Effector memory CD8-positive, alpha-beta T cell (primary cell): ENCODE results near the gene RBFOX1.

ENCODE experiments used
- ATAC-seq: fragments of 150-1000 bp; cut with Tn5 transposase; replicated peaks from 2 replicates; pipeline ENCODE4 v1.10.0; 2021; ENCODE audit warnings: mild to moderate bottlenecking, moderate library complexity
- DNase-seq, 3 experiments: peaks; one replicate each; pipeline ENCODE4 v3.0.0; 2021
- H3K27ac Mint-ChIP-seq, 2 donors: one replicate each; pipeline ENCODE4 v1.8.0; 2022; ENCODE audit warnings: mild to moderate bottlenecking in 2 of 2, mixed read lengths in 2 of 2, moderate library complexity in 2 of 2
- H3K27me3 Mint-ChIP-seq, 2 donors: one replicate each; pipeline ENCODE4 v1.8.0; 2022; ENCODE audit warnings: mixed read lengths in 2 of 2
- H3K36me3 Mint-ChIP-seq: one replicate; pipeline ENCODE4 v1.8.0; 2022; ENCODE audit warnings: mild to moderate bottlenecking, moderate library complexity, mixed read lengths; ENCODE audit not compliant: insufficient read depth
- H3K4me1 Mint-ChIP-seq, 2 donors: one replicate each; pipeline ENCODE4 v1.8.0; 2022; ENCODE audit warnings: low read depth in 2 of 2, mixed read lengths in 2 of 2
- H3K4me3 Mint-ChIP-seq, 2 donors: one replicate each; pipeline ENCODE4 v1.8.0; 2022; ENCODE audit warnings: mild to moderate bottlenecking in 2 of 2, mixed read lengths in 2 of 2, moderate library complexity in 2 of 2
- H3K9me3 Mint-ChIP-seq, 2 donors: one replicate each; pipeline ENCODE4 v1.8.0; 2022; ENCODE audit warnings: mixed read lengths in 2 of 2

The RBFOX1 gene

DNA sequence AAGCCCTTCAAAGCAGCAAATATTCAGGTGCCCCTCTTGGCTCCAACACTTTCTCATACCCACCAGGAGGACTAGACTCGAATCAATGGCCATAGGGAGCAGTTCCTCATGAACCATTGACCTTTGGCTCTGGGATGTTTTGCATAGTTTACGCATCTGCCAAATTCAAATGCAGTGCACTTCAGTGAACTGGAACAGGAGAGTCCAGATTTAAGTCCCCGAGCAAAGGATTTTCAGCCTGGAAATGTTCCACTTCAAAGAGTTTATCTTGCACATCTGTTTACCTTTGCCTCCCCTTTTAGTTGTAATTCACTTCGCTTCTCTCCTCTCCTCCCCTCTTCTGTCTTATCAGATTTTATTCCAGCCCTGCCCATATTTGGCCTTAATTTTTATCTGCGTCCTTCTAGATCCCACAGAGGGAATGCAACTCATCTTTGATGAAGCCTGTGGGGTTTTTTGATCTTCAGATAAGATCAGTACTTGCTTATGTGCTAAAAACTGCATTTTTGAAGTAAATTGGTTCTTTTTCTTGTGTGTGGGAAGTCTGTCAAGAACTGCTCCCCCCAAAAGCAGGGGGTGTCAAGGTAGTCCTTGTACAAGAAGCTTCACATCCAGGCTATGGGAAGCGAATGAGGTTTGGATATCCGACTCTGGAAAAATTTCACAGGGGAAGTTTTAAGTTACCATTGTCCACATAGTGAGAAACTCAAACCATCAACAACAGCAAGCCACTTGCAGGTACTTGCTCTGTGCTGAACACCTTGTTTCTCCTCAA, 281.6 kb downstream of the RBFOX1 start:
- Mint-ChIP-seq H3K36me3 (no peaks in the 10 kb centered on the region), H3K9me3 (peaks cover 0 to 7% of the 10 kb centered on the region in 2 donors), H3K27me3 (no peaks in the 10 kb centered on the region), H3K27ac (no peak overlapping the region), H3K4me1 (no peaks in the 10 kb centered on the region), H3K4me3 (no peak overlapping the region)
- no peak for ATAC-seq
- DNase-seq = no peak

DNA sequence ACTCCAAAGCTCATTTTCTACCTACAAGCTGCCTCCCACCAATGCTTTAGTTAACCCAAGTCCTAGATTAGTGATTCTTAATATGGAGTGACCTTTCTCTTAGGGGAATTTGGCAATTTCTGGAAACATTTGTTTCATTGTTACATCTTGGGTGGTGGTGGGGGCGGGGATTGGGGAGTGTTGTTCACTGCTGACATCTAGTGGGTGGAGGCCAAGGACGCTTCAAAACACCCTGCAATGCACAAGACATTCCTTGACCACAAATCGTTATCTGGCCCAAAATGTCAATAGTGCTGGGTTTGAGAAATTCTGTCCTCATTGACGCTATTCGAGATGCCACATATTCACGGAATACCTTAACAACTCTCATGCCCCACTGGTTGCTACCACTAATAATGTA, 282.9 kb downstream of the RBFOX1 start:
- H3K4me1 Mint-ChIP-seq = no peaks in the 10 kb centered on the region
- H3K36me3 Mint-ChIP-seq = no peaks in the 10 kb centered on the region
- H3K4me3 Mint-ChIP-seq = no peak overlapping the region
- no peak overlapping the region for H3K27ac Mint-ChIP-seq
- ATAC-seq = no peak
- H3K9me3 Mint-ChIP-seq = peaks cover 0 to 7% of the 10 kb centered on the region in 2 donors
- DNase-seq = no peak
- no peaks in the 10 kb centered on the region for H3K27me3 Mint-ChIP-seq

DNA sequence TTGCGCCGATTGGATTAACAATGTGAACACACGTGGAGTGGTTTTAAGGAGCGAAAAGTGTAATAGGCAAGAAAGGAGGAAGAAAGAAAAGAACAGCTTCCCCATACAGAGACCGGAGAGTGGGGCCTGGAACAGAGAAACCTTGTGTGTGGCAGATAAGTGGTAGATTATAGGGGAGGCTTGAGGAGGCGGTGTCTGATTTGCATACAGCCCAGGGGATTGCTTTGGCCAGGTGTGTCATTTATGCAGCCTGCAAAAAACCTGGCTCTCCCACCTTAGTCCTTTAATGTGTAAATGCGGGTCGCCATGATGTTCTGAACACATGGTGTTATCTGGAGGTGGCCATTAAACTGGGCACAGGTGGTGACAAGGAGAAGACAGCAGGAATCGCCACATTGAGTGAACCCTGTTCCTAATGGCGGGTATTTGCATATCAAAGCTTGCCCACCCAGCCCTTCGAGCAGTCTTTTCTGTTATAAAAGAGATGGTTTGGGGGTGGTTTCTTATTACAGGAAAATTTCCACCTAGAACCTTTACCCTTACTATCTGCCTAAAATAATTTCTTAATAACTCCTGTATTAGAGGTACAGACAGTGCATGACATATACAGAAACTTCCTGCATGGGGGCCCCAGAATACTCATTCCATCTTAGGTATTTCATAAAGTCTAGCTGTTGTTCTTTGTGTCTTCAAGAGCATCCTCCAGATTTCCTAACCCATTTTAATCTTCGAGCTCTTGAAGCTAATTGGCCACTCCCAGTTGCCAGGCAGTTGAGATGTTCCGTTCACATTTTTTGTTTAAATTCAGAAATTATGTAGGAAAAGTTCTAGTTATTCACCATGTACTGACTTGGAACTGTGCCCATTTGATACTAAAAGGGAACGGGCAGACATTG, 292.5 kb downstream of the RBFOX1 start:
- Mint-ChIP-seq H3K9me3 (peaks cover 15 to 18% of the 10 kb centered on the region in 2 donors), H3K4me3 (no peak overlapping the region), H3K27ac (no peak overlapping the region), H3K36me3 (no peaks in the 10 kb centered on the region), H3K27me3 (no peaks in the 10 kb centered on the region), H3K4me1 (no peaks in the 10 kb centered on the region)
- DNase-seq = no peak
- ATAC-seq = no peak

DNA sequence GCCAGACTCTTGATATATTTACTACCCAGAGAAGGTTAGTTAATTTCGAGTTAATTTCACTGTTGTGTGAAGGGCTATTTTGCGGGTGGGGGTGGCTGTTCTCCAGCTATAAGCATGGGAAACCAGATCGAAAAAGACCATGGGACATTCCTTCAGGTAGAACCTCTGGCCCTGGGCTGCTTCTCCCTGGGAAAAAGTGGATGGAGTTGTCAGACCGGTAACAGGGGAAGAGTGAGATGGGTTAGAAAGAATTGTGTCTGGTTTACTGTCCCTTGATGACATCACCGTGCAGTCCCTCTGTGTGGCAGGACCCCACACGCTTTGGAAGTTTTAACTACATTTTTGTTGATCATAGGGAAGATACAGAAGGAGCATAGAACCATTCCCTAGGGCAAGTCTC, 296.3 kb downstream of the RBFOX1 start:
- Mint-ChIP-seq H3K27ac (no peak overlapping the region), H3K9me3 (peaks cover 20 to 29% of the 10 kb centered on the region in 2 donors), H3K36me3 (no peaks in the 10 kb centered on the region), H3K27me3 (no peaks in the 10 kb centered on the region), H3K4me1 (no peaks in the 10 kb centered on the region), H3K4me3 (no peak overlapping the region)
- DNase-seq (no peak), ATAC-seq (no peak)

DNA sequence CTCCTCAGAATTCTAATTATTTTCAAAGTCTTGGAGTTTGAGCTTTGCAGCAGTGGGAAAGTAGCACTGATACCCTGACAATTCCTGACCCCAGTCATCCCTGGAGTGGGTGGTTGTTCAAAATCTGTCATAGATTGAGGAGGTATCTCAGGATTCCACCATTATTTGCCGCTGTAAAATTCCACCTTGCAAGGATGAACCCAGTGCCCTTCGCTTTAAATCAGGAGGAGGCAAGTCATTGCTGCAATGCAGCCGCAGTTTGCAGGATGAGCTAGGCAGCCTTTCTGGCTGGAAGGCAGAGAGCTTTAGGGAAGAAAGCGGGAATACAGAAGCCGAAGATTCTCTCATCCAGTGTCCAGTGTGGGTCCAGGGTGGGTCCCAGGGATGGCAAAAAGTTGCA, 296.9 kb downstream of the RBFOX1 start:
- H3K27me3 Mint-ChIP-seq = no peaks in the 10 kb centered on the region
- no peaks in the 10 kb centered on the region for H3K36me3 Mint-ChIP-seq
- H3K27ac Mint-ChIP-seq = no peak overlapping the region
- no peaks in the 10 kb centered on the region for H3K4me1 Mint-ChIP-seq
- ATAC-seq = no peak
- no peak overlapping the region for H3K4me3 Mint-ChIP-seq
- no peak for DNase-seq
- peaks cover 18 to 35% of the 10 kb centered on the region in 2 donors for H3K9me3 Mint-ChIP-seq

DNA sequence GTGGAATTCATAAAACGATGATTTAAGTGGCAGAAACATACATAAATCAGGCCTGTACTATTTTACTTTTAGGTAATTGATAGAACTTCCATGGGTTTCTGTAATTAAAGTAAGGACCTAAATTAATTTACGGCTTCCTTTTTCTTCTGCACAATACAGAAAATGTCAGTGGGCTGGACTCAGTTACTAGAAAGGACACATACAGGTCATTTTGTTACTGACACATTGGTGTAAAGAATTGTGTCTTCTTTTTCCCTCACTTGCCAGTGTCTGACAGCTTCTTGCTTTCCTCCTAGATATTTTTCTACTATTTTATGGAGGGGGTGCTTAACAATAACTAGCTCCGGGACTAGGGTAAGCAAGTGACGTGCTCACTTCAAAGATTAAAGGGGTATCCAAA, 304.8 kb downstream of the RBFOX1 start:
- ATAC-seq (no peak), DNase-seq (no peak)
- Mint-ChIP-seq H3K27ac (no peak overlapping the region), H3K4me3 (no peak overlapping the region), H3K9me3 (peaks cover 2 to 20% of the 10 kb centered on the region in 2 donors), H3K36me3 (no peaks in the 10 kb centered on the region), H3K4me1 (no peaks in the 10 kb centered on the region), H3K27me3 (no peaks in the 10 kb centered on the region)

DNA sequence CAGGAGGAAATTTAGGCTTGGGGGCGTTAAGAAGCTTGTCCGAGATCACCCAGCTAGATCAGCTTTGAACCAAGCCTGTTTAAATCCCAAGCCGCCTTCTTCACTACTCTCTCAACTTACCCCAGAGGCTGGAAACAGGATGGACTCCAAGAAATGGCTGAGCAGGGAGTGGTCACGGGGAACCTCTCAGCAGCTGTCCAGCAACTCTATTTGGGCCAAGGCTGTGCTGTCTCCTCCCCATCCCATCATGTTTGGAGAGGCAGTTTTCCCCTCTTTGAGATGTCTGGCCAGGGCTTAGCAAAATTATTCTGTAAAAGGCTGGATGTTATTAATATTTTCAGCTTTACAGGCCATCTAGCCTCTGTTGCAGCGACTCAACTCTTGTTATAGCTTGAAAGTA, 305.7 kb downstream of the RBFOX1 start:
- H3K9me3 Mint-ChIP-seq = peaks cover 2 to 20% of the 10 kb centered on the region in 2 donors
- H3K4me3 Mint-ChIP-seq = no peak overlapping the region
- H3K27me3 Mint-ChIP-seq = no peaks in the 10 kb centered on the region
- H3K36me3 Mint-ChIP-seq = no peaks in the 10 kb centered on the region
- H3K27ac Mint-ChIP-seq = no peak overlapping the region
- DNase-seq (no peak), ATAC-seq (no peak)
- H3K4me1 Mint-ChIP-seq = no peaks in the 10 kb centered on the region

DNA sequence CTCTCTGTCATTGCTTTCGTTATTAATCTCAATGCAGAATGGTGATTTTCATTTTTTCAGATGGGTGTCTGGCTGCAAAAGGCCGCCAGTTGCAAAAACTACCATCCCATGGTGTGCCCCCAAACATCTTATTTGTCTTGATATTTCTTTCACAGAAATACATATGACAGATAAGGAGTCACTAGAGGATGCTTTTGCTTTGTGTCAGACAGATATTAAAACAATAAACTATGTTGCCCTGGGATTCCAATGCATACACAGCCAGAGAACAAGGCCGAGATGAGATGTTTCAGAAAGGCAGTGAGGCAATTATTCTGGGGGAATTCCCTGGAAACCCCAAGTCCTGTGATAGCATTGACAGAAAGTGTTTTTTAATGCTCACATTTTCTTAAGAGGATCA, 307.7 kb downstream of the RBFOX1 start:
- no peak overlapping the region for H3K4me3 Mint-ChIP-seq
- DNase-seq (no peak), ATAC-seq (no peak)

DNA sequence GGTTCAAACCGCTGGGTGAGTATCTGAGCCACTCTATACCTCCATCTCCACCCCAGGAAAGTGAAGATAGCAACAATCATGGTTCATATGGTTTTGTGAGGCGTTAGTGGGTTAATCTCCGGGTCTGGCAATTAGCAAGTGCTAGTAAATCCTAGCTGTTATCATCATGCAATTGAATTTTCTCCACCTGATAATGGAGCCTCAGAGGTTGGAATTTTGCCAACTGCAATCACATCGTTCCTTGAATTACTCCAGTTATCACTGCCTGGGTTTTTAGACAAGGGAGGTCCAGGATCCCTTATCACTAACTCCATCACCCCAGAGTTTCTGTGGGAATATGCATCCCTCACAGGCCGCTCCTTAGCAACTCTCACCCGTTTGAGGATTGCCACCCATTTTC, 311.5 kb downstream of the RBFOX1 start:
- no peaks in the 10 kb centered on the region for H3K4me1 Mint-ChIP-seq
- no peak overlapping the region for H3K4me3 Mint-ChIP-seq
- ATAC-seq (no peak), DNase-seq (no peak)
- peaks cover 5 to 6% of the 10 kb centered on the region in 2 donors for H3K9me3 Mint-ChIP-seq
- H3K27ac Mint-ChIP-seq = no peak overlapping the region
- no peaks in the 10 kb centered on the region for H3K27me3 Mint-ChIP-seq
- H3K36me3 Mint-ChIP-seq = no peaks in the 10 kb centered on the region

More for the DNA sequence above, 307.7 kb downstream of the RBFOX1 start:
- H3K27ac Mint-ChIP-seq = no peak overlapping the region
- no peaks in the 10 kb centered on the region for H3K4me1 Mint-ChIP-seq
- no peaks in the 10 kb centered on the region for H3K27me3 Mint-ChIP-seq
- H3K36me3 Mint-ChIP-seq = no peaks in the 10 kb centered on the region
- H3K9me3 Mint-ChIP-seq = peaks cover 2 to 14% of the 10 kb centered on the region in 2 donors

DNA sequence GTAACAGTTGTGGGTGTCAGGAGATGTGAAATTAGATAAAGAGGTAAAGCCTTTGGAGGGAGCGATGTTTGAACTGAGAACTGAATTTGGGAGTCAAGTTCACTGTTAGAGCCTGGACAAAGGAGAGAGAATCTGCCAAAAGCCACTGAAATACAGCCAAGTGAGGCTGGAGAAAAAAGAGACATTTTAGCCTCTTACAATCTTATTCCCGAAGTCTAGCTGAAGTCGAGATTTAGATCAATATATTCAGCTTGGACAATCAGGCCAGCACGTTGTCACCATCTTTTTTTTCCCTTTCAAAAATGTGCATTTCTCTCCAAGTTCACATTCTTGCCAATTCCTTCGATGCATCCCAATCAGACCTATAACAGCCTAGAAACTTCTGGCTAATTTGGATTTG, 312.2 kb downstream of the RBFOX1 start:
- Mint-ChIP-seq H3K36me3 (no peaks in the 10 kb centered on the region), H3K27me3 (no peaks in the 10 kb centered on the region), H3K4me3 (no peak overlapping the region), H3K9me3 (peaks cover 5 to 10% of the 10 kb centered on the region in 2 donors), H3K27ac (no peak overlapping the region), H3K4me1 (no peaks in the 10 kb centered on the region)
- ATAC-seq = no peak
- no peak for DNase-seq

DNA sequence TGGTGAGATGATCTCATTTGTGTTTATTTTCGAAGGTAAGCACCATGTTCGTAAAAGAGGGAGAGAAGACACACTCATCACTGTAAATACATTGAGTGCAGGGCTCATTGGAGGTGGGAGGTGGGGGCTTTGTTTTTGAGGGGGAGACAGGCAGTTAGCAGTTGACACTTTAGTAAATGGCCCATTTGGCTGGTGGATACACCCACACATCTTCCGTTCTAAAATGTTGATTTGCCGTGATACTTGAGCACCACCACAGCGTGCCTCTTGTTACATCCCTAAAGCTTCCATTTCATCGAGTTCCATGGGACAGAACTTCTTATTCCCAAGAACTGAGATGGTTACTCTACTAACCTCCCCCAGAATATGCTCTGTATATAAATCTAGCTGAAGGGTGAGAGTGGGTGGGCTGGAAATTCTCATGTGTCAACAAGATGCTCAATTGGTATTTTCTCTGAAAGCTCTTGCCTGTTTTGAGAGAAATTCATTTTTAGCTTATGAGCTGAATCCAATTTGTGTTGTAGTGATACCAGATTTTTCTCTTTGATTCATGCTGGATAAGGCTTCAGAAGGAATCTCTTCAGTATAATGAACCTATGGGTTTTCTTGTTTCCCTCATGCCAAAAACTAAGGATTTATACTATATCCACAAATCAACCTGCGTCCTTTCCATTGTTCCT, 314.3 kb downstream of the RBFOX1 start:
- H3K9me3 Mint-ChIP-seq = peaks cover 10 to 27% of the 10 kb centered on the region in 2 donors
- H3K27me3 Mint-ChIP-seq = no peaks in the 10 kb centered on the region
- no peaks in the 10 kb centered on the region for H3K36me3 Mint-ChIP-seq
- no peak overlapping the region for H3K4me3 Mint-ChIP-seq
- H3K4me1 Mint-ChIP-seq = no peaks in the 10 kb centered on the region
- no peak for ATAC-seq
- no peak overlapping the region for H3K27ac Mint-ChIP-seq
- no peak for DNase-seq

DNA sequence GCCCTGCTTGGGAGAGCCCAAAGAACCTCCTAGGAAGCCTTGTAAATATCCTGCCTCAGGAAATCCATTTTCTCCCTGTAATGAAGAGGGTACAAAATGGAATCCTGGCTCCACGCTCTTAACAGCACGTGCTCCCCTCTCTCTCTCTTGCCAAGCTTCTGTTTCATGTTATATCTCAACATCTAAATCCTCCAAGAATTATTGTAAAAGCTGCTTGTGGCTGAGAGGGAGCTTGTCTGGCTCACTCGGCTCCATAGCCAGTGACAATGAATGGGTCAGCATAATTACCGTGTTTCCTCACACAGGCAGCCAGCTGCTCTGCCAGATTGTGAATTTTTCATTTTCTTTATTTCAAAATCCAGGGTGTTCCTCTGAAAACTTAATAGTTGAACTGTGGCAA, 317.8 kb downstream of the RBFOX1 start:
- Mint-ChIP-seq H3K27me3 (no peaks in the 10 kb centered on the region), H3K36me3 (no peaks in the 10 kb centered on the region), H3K4me3 (no peak overlapping the region), H3K9me3 (peaks cover 12 to 23% of the 10 kb centered on the region in 2 donors), H3K27ac (no peak overlapping the region), H3K4me1 (no peaks in the 10 kb centered on the region)
- no peak for DNase-seq
- no peak for ATAC-seq

DNA sequence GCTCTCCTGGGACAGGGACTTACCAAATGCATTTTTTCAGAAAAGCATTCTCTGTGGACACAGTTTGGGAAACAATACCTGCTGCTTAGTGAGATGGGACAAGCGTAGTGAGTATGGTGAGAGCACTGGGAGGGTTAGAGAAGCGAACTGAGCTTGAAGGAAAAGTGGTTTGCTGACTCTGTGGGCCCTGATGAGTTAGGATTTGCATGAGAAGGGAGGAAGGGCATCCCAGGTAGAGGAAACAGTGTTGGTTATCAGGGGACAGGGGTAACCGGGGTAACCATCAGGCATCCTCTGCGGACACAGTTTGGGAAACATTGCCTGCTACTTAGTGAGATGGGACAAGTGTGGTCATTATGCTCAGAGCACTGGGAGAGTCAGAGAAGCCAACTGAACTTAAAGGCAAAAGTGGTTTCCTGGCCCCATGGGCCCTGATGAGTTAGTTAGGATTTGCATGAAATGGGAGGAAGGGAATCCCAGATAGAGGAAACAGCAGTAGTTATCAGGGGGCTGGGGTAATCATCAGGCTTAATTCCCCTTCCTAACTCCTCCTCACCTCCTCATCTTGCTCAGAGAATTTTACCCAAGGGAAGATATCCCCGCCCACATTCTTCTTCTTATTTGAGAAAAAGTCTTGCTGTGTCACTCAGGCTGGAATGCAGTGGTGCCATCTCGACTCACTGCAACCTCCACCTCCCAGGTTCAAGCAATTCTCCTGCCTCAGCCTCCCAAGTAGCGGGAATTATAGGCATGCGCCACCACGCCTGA, 319.3 kb downstream of the RBFOX1 start:
- DNase-seq (no peak), ATAC-seq (no peak)
- Mint-ChIP-seq H3K36me3 (no peaks in the 10 kb centered on the region), H3K27me3 (no peaks in the 10 kb centered on the region), H3K4me3 (no peak overlapping the region), H3K9me3 (peaks cover 15 to 31% of the 10 kb centered on the region in 2 donors), H3K27ac (no peak overlapping the region), H3K4me1 (no peaks in the 10 kb centered on the region)
